Measurements from ENCODE around the gene EVL.

DNA sequence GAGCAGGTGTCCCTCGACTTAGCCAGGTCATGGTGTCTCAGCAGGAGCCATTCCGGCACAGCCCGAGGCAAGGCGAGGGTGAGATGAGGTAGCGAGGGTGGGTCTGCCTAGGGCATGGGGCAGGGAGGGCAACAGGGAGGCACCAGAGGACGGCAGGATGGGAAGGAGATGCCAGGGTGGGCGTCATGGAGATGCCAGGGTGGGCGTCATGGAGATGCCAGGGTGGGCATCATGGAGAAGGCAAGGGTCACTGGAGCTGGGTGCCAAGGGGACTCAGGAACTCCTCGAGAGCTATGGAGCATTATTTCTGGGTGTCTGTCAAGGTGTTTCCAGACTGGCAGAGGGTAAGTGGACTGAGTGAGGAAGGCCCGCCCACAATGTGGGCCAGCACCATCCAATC lies 86.9 kb downstream of the EVL start:
- TF ChIP-seq, protein P1, sequence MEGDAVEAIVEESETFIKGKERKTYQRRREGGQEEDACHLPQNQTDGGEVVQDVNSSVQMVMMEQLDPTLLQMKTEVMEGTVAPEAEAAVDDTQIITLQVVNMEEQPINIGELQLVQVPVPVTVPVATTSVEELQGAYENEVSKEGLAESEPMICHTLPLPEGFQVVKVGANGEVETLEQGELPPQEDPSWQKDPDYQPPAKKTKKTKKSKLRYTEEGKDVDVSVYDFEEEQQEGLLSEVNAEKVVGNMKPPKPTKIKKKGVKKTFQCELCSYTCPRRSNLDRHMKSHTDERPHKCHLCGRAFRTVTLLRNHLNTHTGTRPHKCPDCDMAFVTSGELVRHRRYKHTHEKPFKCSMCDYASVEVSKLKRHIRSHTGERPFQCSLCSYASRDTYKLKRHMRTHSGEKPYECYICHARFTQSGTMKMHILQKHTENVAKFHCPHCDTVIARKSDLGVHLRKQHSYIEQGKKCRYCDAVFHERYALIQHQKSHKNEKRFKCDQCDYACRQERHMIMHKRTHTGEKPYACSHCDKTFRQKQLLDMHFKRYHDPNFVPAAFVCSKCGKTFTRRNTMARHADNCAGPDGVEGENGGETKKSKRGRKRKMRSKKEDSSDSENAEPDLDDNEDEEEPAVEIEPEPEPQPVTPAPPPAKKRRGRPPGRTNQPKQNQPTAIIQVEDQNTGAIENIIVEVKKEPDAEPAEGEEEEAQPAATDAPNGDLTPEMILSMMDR (conservative IDR thresholded peaks at IDR 0.05; ENCODE audit: low read depth, low read length): no peak
- no peak for TF ChIP-seq EZH2 (IDR thresholded peaks at IDR 0.05; ENCODE audit: borderline replicate concordance, low read depth, low read length, poor library complexity, severe bottlenecking)
